Endodermal cell (in vitro differentiated cells): Measurements from ENCODE around the gene JPT1. TPM values are rescaled to one million over a fixed set of nuclear protein-coding genes. Genes with fewer than 3 reads are reported as not detected.
A peak's percentile ranks its signal among the peaks of the same experiment; 100 is the strongest.

Source experiments
- DNase-seq: peaks from one replicate; pipeline ENCODE4 v3.0.0-alpha.2; 2017
- H3K27ac ChIP-seq: 2 replicates; pipeline ENCODE4 v1.5.1; 2013; ENCODE audit warnings: mild to moderate bottlenecking, low read depth, low read length, moderate library complexity
- H3K27me3 ChIP-seq: 2 replicates; pipeline ENCODE4 v1.6.1; 2013; ENCODE audit warnings: mild to moderate bottlenecking, low read length, moderate library complexity; ENCODE audit not compliant: insufficient read depth, control insufficient read depth, poor library complexity, severe bottlenecking
- H3K36me3 ChIP-seq: 2 replicates; pipeline ENCODE4 v1.7.0; 2013; ENCODE audit warnings: mild to moderate bottlenecking, low read length, moderate library complexity; ENCODE audit not compliant: control insufficient read depth, insufficient read depth
- H3K4me1 ChIP-seq: one replicate; pipeline ENCODE4 v1.7.0; 2013; ENCODE audit warnings: low read length; ENCODE audit not compliant: control insufficient read depth, insufficient read depth
- H3K4me3 ChIP-seq: 2 replicates; pipeline ENCODE4 v1.5.1; 2013; ENCODE audit warnings: mild to moderate bottlenecking, low read length, moderate library complexity
- H3K9ac ChIP-seq: 2 replicates; pipeline ENCODE4 v1.6.1; 2013; ENCODE audit warnings: mild to moderate bottlenecking, low read length, moderate library complexity; ENCODE audit not compliant: poor library complexity, severe bottlenecking; ENCODE audit errors: extremely low read depth
- H3K9me3 ChIP-seq: 2 replicates; pipeline ENCODE4 v1.6.1; 2013; ENCODE audit warnings: mild to moderate bottlenecking, low read length, moderate library complexity; ENCODE audit not compliant: control insufficient read depth
- H3K27ac Mint-ChIP-seq: 2 replicates; pipeline ENCODE4 v1.8.0; 2020; ENCODE audit warnings: mixed read lengths
- H3K27me3 Mint-ChIP-seq: 2 replicates; pipeline ENCODE4 v1.8.0; 2021; ENCODE audit warnings: mild to moderate bottlenecking, mixed read lengths; ENCODE audit not compliant: insufficient read depth
- H3K36me3 Mint-ChIP-seq: 2 replicates; pipeline ENCODE4 v1.8.0; 2020; ENCODE audit warnings: low read depth, mixed read lengths
- H3K4me1 Mint-ChIP-seq: 2 replicates; pipeline ENCODE4 v1.8.0; 2020; ENCODE audit warnings: mixed read lengths
- H3K4me3 Mint-ChIP-seq: 2 replicates; pipeline ENCODE4 v1.8.0; 2020; ENCODE audit warnings: mild to moderate bottlenecking, moderate library complexity, mixed read lengths
- H3K9me3 Mint-ChIP-seq: 2 replicates; pipeline ENCODE4 v1.8.0; 2020; ENCODE audit warnings: mild to moderate bottlenecking, mixed read lengths
- CTCF ChIP-seq: fragments of 200-600 bp; sonication (generic); conservative IDR thresholded peaks from 2 replicates; pipeline ENCODE4 v1.5.0; 2021; ENCODE audit warnings: antibody characterized with exemption, mild to moderate bottlenecking
- WGBS, 2 experiments: methylation state at CpG; one replicate each; pipeline versions ENCODE4 v1.1.5 to v1.1.7; 2013; ENCODE audit warnings: missing lambda C conversion rate in 2 of 2, mixed read lengths in 1 of 2; ENCODE audit not compliant: insufficient coverage in 1 of 2, insufficient read length in 1 of 2; 5-methylcytosine and 5-hydroxymethylcytosine counted together
- total RNA-seq, 2 donors: library from RNA; stranded (reverse); fragmentation: NEBNext Ultra II Directional in 1 of 2; extraction: Animal tissue kit (Norgen Biotek cat#: 25700) in 1 of 2; gene quantifications; 2 replicates in 1 of 2; 3 replicates in 1 of 2; pipeline ENCODE4 v1.2.1, GENCODE V29; 2021

The JPT1 gene
- total RNA-seq, 2 donors from 2014 or later = 148 to 156 TPM

- Mint-ChIP-seq H3K4me1 (peaks cover 18% of the 10 kb centered on the region), H3K27me3 (no peaks in the 10 kb centered on the region), H3K9me3 (no peaks in the 10 kb centered on the region), H3K27ac (peak overlapping the region; percentile 91), H3K4me3 (peak overlapping the region; percentile 86), H3K36me3 (peaks cover 34% of the 10 kb centered on the region)
- TF ChIP-seq CTCF = no peak
- Histone ChIP-seq H3K27ac (no peak overlapping the region), H3K4me1 (no peaks in the 10 kb centered on the region), H3K9ac (peak overlapping the region; percentile 96), H3K36me3 (peaks cover 46% of the 10 kb centered on the region), H3K9me3 (no peaks in the 10 kb centered on the region), H3K4me3 (peak overlapping the region; percentile 92), H3K27me3 (no peaks in the 10 kb centered on the region)
- WGBS, 2 experiments = 30 to 35% methylated on average over 6 to 7 of the region's 8 CpGs
- DNase-seq = no peak
Measured at GRCh38 chr17:75181110-75181509, 26.8 kb upstream of the JPT1 start.

- H3K27ac Mint-ChIP-seq = peak overlapping the region; percentile 44
- H3K9me3 Mint-ChIP-seq = no peaks in the 10 kb centered on the region
- H3K4me1 ChIP-seq = no peaks in the 10 kb centered on the region
- no peak overlapping the region for H3K27ac ChIP-seq
- no peaks in the 10 kb centered on the region for H3K27me3 ChIP-seq
- no peak overlapping the region for H3K4me3 ChIP-seq
- H3K27me3 Mint-ChIP-seq = no peaks in the 10 kb centered on the region
- peaks cover 9% of the 10 kb centered on the region for H3K4me1 Mint-ChIP-seq
- H3K9ac ChIP-seq = no peak overlapping the region
- no peaks in the 10 kb centered on the region for H3K9me3 ChIP-seq
- 89 to 98% methylated on average over 5 to 6 of the region's 6 CpGs for WGBS, 2 experiments
- DNase-seq = no peak
- H3K36me3 Mint-ChIP-seq = peaks cover 59% of the 10 kb centered on the region
- H3K36me3 ChIP-seq = peaks cover 72% of the 10 kb centered on the region
- no peak overlapping the region for H3K4me3 Mint-ChIP-seq
- no peak for TF ChIP-seq CTCF
Measured at GRCh38 chr17:75178453-75178852, 24.1 kb upstream of the JPT1 start.

GRCh38 chr17:75176625-75177024 is 22.3 kb upstream of the JPT1 start:
- TF ChIP-seq CTCF = no peak
- Histone ChIP-seq H3K4me3 (no peak overlapping the region), H3K9ac (no peak overlapping the region), H3K27me3 (no peaks in the 10 kb centered on the region), H3K27ac (no peak overlapping the region), H3K4me1 (peaks cover 3% of the 10 kb centered on the region), H3K9me3 (no peaks in the 10 kb centered on the region), H3K36me3 (peaks cover 90% of the 10 kb centered on the region)
- DNase-seq = no peak
- Mint-ChIP-seq H3K4me1 (peaks cover 10% of the 10 kb centered on the region), H3K36me3 (peaks cover 73% of the 10 kb centered on the region), H3K27me3 (no peaks in the 10 kb centered on the region), H3K9me3 (no peaks in the 10 kb centered on the region), H3K4me3 (no peak overlapping the region), H3K27ac (peak overlapping the region; percentile 66)
- WGBS, 2 experiments = 94 to 100% methylated on average over 5 of the region's 5 CpGs
